GM10847 (cell line): ENCODE data around the gene RAB11FIP3.

ENCODE experiments used
- POLR2A ChIP-seq: IDR thresholded peaks from 2 replicates; pipeline ENCODE4 v1.6.1; 2011; ENCODE audit not compliant: insufficient read length; ENCODE audit errors: extremely low read depth

RAB11FIP3 gene

GRCh38 chr16:556474-557173, 131.2 kb downstream of the RAB11FIP3 start:
- TF ChIP-seq POLR2A: no peak

- TF ChIP-seq POLR2A: no peak
Observed at GRCh38 chr16:557463-558297, 132.2 kb downstream of the RAB11FIP3 start.

- TF ChIP-seq POLR2A: no peak
Observed at GRCh38 chr16:558298-559020, 133.0 kb downstream of the RAB11FIP3 start.

- no peak for TF ChIP-seq POLR2A
Observed at GRCh38 chr16:559021-559380, 133.6 kb downstream of the RAB11FIP3 start.

DNA sequence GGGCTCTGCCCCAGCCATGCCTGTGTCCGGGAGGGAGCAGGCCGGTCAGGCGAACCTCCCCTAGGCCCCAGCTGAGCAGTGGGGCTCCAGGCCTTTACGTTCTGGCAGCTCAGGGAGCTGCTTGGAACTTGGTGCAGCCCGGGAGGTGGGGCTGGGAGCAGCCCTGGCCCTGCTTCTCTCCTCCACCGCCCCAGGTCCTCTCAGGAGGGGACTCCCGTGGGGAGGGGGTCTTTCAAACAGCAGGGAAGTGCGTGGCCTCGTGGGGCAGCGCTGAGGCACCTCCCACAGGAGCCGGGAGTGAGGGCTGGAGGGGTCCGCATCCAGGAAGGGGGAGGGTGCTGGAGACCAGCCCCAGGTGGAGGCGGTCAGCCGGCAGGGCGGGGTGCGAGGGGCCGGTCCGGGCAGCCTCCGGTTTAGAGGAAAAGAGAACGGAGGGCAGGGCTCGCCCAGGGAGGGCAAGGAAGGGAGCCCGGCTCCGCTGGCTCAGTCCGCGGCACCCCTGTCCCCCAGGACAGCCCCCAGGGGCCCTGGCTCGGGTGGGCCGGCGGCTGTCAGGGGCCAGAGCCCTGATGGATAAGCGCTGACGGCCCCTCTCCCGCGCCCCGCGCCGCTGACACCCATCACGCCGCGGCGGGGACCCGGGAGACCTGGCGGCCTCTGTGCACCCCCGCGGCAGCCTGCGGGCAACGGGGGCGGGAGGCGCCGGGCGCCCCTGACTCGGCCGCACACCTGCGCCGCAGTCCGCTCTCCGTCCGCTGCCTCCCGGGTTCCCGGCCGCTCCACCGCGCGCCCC, 134.2 kb downstream of the RAB11FIP3 start:
- no peak for TF ChIP-seq POLR2A

DNA sequence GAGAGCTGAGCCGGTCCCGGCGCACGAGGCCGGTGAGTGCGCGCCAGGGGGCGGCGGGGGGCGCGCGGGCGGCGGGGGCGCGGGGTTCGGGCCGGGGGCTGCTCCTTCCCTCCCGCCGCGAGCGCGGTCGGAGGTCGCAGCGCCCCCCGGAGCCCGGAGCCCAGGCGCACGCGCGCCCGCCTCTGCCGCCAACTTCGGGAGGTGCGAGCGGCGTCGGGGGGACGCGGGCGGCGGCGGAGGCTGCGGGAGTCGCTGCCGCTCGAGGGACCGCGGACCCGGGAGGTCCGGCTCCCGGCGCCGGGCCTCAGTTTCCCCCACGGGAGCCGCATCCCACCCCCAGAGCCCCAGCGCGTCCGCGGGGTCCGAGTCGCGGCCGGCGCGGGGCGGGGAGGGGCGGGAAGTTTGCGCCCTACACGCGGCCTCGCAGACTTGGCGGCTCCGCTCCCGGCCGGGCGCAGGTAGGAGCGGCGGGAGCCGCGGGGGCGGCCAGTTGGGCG, 134.8 kb downstream of the RAB11FIP3 start, which contains the start of gene PRR35:
Gene PRR35, plus strand, starts transcription at position 191 of the 497 bp plus-strand sequence. CDS start 2,901 bp downstream, outside the sequence.
- no peak for TF ChIP-seq POLR2A

DNA sequence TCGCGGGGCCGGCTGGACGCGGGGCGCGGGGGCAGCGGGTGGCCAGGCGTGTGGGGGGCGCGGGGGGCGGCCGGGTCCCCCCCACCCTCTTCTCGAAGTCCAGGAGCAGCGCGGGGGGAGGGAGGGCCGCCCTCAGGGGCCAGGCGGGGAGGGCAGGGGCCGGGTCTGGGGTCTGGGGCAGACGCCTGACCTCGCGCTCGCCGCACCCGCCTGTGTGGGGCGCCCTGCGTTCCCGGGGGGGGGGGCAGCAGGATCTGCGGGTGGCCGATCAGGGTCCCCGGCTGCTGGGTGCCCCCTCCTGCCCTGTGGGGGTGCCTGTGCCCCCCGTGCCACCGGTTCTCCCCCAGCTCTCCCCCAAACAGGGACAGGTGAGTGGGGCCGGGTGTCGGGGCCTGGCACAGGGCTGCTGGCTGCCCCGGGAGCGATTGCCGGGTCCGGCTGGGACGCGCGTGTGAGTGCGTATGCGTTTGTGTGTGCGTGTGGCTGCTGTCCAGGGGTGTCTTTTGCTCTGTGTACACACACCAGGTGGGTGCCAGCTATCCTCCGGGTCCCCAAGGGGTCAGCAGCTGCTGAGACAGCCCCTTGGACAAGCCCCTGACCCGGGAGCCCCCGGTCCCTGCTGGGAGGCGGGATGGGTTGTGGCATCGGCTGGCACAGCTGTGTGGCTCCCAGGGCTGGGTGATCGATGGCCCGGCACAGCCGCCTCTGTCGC, 135.4 kb downstream of the RAB11FIP3 start:
- no peak for TF ChIP-seq POLR2A

- no peak for TF ChIP-seq POLR2A
Observed at GRCh38 chr16:561413-561794, 136.0 kb downstream of the RAB11FIP3 start.

- no peak for TF ChIP-seq POLR2A
Observed at GRCh38 chr16:561957-562938, 136.8 kb downstream of the RAB11FIP3 start.

GRCh38 chr16:563072-563644, 137.7 kb downstream of the RAB11FIP3 start:
- no peak for TF ChIP-seq POLR2A

DNA sequence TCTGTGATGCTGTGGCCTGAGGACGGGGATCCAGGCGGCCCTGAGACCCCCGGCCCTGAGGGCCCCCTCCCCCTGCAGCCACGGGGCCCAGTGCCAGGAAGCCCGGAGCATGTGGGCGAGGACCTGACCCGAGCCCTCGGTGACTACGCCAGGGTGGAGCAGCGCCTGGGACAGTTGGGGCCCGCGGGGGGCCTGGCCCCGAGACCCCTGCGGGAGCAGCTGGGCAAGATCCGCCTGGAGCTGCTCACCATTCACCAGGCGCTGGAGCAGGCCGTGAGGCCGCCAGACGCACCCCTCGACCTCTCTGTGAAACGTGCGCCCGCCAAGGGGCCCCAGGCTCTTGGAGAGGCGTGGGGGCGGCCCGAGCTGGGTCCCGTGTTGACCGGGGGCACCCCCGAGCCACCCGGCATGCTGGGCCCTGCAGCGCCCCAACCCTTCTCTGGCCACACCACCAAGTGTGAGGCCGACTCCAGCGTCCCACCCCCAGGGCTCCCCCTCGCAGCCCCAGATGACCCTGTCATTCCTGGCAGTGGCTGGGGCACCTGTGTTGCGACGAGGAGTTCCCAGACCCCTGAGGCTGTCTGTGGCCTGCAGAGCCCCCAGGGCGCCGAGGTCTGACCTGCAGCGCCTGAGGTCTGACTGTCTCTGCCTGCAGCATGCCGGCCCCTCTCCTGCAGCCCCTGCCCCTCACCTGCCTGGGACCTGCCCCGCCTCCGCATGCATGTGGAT, 139.4 kb downstream of the RAB11FIP3 start:
- no peak for TF ChIP-seq POLR2A

DNA sequence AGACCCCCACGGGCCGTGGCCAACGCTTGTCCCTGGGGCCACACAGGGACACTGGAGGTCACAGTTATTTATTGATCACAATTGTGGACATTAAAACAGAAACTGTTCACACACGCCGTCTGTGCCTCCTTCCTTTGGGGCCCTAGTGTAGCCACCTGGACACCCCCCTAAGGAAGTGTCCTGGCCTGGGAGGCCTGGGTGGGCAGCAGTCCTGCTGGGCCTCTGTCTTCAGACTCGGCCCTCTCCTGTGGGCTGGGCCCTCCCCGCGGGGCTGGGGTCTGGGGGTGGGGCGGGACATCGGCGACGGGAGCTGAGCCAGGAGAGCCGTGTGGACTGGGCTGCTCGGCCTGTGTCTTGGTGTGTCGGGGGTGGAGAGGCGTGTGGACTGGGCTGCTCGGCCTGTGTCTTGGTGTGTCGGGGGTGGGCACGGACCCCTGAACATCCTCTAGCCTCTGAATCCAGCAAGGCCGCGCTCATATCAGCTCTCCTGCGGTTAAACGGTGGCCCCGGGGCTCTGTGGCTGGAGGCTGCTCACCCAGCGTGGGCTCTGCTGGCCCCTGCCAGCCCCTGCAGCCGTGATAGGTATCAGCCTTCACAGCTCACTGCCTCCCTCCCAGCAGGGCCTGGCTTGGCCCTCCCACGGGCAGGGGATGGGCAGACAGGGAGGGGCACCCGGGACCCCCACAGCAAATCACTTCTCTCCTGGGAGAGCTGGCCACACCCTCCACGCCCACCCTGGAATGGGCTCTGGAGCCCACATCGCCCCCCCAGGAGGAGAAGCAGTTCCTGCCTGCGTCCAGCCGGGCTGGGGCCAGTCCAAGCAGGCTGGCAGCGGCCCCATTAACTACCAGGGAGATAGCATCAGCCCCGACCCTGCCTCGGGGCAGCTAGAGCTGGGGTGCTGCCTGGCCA, 140.2 kb downstream of the RAB11FIP3 start:
- TF ChIP-seq POLR2A: no peak
